H9 (cell line): Measurements from ENCODE around the gene RPL22. TPM values are rescaled to one million over a fixed set of nuclear protein-coding genes. Genes with fewer than 3 reads are reported as not detected.

Source experiments
- DNase-seq: peaks from one replicate; pipeline ENCODE4 v3.0.0-alpha.2; 2017
- H2AFZ ChIP-seq: one replicate; pipeline ENCODE4 v1.6.1; 2013; ENCODE audit warnings: mild to moderate bottlenecking, low read length, control low read depth, moderate library complexity
- H2AK5ac ChIP-seq: 2 replicates; pipeline ENCODE4 v1.6.1; 2013; ENCODE audit warnings: low read length, control low read depth, mixed read lengths; ENCODE audit not compliant: insufficient read length
- H2BK120ac ChIP-seq: one replicate; pipeline ENCODE4 v1.6.1; 2013; ENCODE audit warnings: low read depth, mild to moderate bottlenecking, low read length, control low read depth, inconsistent platforms; ENCODE audit not compliant: poor library complexity, severe bottlenecking
- H2BK12ac ChIP-seq: 2 replicates; pipeline ENCODE4 v1.6.1; 2013; ENCODE audit warnings: low read length, control low read depth, mixed read lengths, low read depth; ENCODE audit not compliant: insufficient read length
- H2BK15ac ChIP-seq: 2 replicates; pipeline ENCODE4 v1.6.1; 2013; ENCODE audit warnings: low read depth, low read length, control low read depth
- H2BK20ac ChIP-seq: one replicate; pipeline ENCODE4 v1.6.1; 2013; ENCODE audit warnings: low read depth, mild to moderate bottlenecking, low read length, control low read depth, inconsistent platforms; ENCODE audit not compliant: poor library complexity, severe bottlenecking
- H2BK5ac ChIP-seq: 2 replicates; pipeline ENCODE4 v1.6.1; 2013; ENCODE audit warnings: low read length, control low read depth, mixed read lengths; ENCODE audit not compliant: insufficient read length
- H3K14ac ChIP-seq: 2 replicates; pipeline ENCODE4 v1.6.1; 2013; ENCODE audit warnings: low read length, control low read depth; ENCODE audit not compliant: insufficient read depth
- H3K18ac ChIP-seq: 2 replicates; pipeline ENCODE4 v1.6.1; 2013; ENCODE audit warnings: low read depth, mild to moderate bottlenecking, mixed read lengths, low read length, control low read depth; ENCODE audit not compliant: insufficient read length
- H3K23ac ChIP-seq: 2 replicates; pipeline ENCODE4 v1.6.1; 2013; ENCODE audit warnings: low read length, control low read depth, mixed read lengths, low read depth; ENCODE audit not compliant: insufficient read length
- H3K23me2 ChIP-seq: 2 replicates; pipeline ENCODE4 v1.6.1; 2013; ENCODE audit warnings: low read depth, mild to moderate bottlenecking, mixed read lengths, low read length, control low read depth; ENCODE audit not compliant: insufficient read length, poor library complexity, severe bottlenecking
- H3K27ac ChIP-seq: 2 replicates; pipeline ENCODE4 v1.5.1; 2013; ENCODE audit warnings: low read length, control low read depth, mixed read lengths, low read depth; ENCODE audit not compliant: insufficient read length
- H3K27me3 ChIP-seq: 2 replicates; pipeline ENCODE4 v1.6.1; 2013; ENCODE audit warnings: low read length, control low read depth, inconsistent platforms; ENCODE audit not compliant: insufficient read depth
- H3K4ac ChIP-seq: 2 replicates; pipeline ENCODE4 v1.6.1; 2013; ENCODE audit warnings: low read depth, mild to moderate bottlenecking, control low read depth, inconsistent platforms, low read length, moderate library complexity
- H3K4me1 ChIP-seq: 2 replicates; pipeline ENCODE4 v1.6.1; 2013; ENCODE audit warnings: low read length, control low read depth, inconsistent platforms; ENCODE audit not compliant: insufficient read depth
- H3K4me2 ChIP-seq: 2 replicates; pipeline ENCODE4 v1.6.1; 2013; ENCODE audit warnings: low read length, control low read depth, mixed read lengths; ENCODE audit not compliant: insufficient read length, insufficient read depth
- H3K56ac ChIP-seq: 2 replicates; pipeline ENCODE4 v1.6.1; 2013; ENCODE audit warnings: low read depth, mild to moderate bottlenecking, mixed read lengths, low read length, control low read depth; ENCODE audit not compliant: insufficient read length
- H3K79me1 ChIP-seq: 2 replicates; pipeline ENCODE4 v1.6.1; 2013; ENCODE audit warnings: low read depth, mild to moderate bottlenecking, moderate library complexity, low read length, control low read depth, inconsistent platforms; ENCODE audit not compliant: insufficient read depth, poor library complexity, severe bottlenecking
- H3K79me2 ChIP-seq: 2 replicates; pipeline ENCODE4 v1.6.1; 2013; ENCODE audit warnings: low read length, control low read depth, inconsistent platforms; ENCODE audit not compliant: insufficient read depth
- H3K9ac ChIP-seq: 2 replicates; pipeline ENCODE4 v1.6.1; 2013; ENCODE audit warnings: low read length, control low read depth, mixed read lengths; ENCODE audit not compliant: insufficient read length; ENCODE audit errors: extremely low read depth
- H3K9me3 ChIP-seq: one replicate; pipeline ENCODE4 v1.6.1; 2013; ENCODE audit warnings: low read depth, low read length, inconsistent platforms; ENCODE audit not compliant: control insufficient read depth
- H3T11ph ChIP-seq: one replicate; pipeline ENCODE4 v1.6.1; 2013; ENCODE audit warnings: mild to moderate bottlenecking, low read length, control low read depth, inconsistent platforms
- H4K20me1 ChIP-seq: one replicate; pipeline ENCODE4 v1.6.1; 2013; ENCODE audit not compliant: control insufficient read depth, insufficient read length, insufficient read depth
- H4K5ac ChIP-seq: 2 replicates; pipeline ENCODE4 v1.6.1; 2013; ENCODE audit warnings: low read depth, mild to moderate bottlenecking, mixed read lengths, low read length, control low read depth; ENCODE audit not compliant: insufficient read length
- H4K8ac ChIP-seq: replicated peaks from 2 replicates; pipeline ENCODE4 v1.6.1; 2013; ENCODE audit warnings: low read length, control low read depth, mixed read lengths, low read depth; ENCODE audit not compliant: insufficient read length
- H4K91ac ChIP-seq: 2 replicates; pipeline ENCODE4 v1.6.1; 2013; ENCODE audit warnings: low read depth, mild to moderate bottlenecking, moderate library complexity, mixed read lengths, low read length, control low read depth; ENCODE audit not compliant: insufficient read length
- H3K27ac Mint-ChIP-seq, 3 experiments: 2 replicates in 2 of 3; 3 replicates in 1 of 3; pipeline ENCODE4 v1.8.0; 2020 to 2021; ENCODE audit warnings: mixed read lengths in 3 of 3, mild to moderate bottlenecking in 1 of 3, moderate library complexity in 1 of 3
- H3K27me3 Mint-ChIP-seq: 2 replicates; pipeline ENCODE4 v1.8.0; 2021; ENCODE audit warnings: low read depth, mild to moderate bottlenecking, moderate library complexity, mixed read lengths
- H3K36me3 Mint-ChIP-seq, 3 experiments: 2 replicates in 2 of 3; 3 replicates in 1 of 3; pipeline ENCODE4 v1.8.0; 2020 to 2021; ENCODE audit warnings: low read depth in 3 of 3, mixed read lengths in 3 of 3; ENCODE audit not compliant: insufficient read depth in 1 of 3
- H3K4me1 Mint-ChIP-seq, 2 experiments: 2 replicates each; pipeline ENCODE4 v1.8.0; 2020; ENCODE audit warnings: mixed read lengths in 2 of 2
- H3K4me3 Mint-ChIP-seq, 2 experiments: 2 replicates in 1 of 2; 3 replicates in 1 of 2; pipeline ENCODE4 v1.8.0; 2020 to 2021; ENCODE audit warnings: mild to moderate bottlenecking in 2 of 2, mixed read lengths in 2 of 2, moderate library complexity in 1 of 2
- H3K9me3 Mint-ChIP-seq, 2 experiments: 2 replicates in 1 of 2; 3 replicates in 1 of 2; pipeline ENCODE4 v1.8.0; 2020; ENCODE audit warnings: mild to moderate bottlenecking in 2 of 2, mixed read lengths in 2 of 2, moderate library complexity in 1 of 2
- WGBS: extraction: QIAGEN DNeasy Blood & Tissue Kit; methylation state at CpG from one replicate; pipeline ENCODE4 v1.1.7; 2013; ENCODE audit warnings: missing lambda C conversion rate, low lambda C conversion rate, mixed read lengths; ENCODE audit not compliant: insufficient read length; ENCODE audit errors: extremely low coverage; 5-methylcytosine and 5-hydroxymethylcytosine counted together
- total RNA-seq: library from RNA; stranded (reverse); gene quantifications from 2 replicates; pipeline ENCODE4 v1.2.1, GENCODE V29; 2021
- TF ChIP-seq, protein P1 (sequence below): fragments of 200-600 bp; sonication (generic); conservative IDR thresholded peaks from 3 replicates; pipeline ENCODE4 v1.8.0; 2021; ENCODE audit warnings: antibody characterized with exemption, mild to moderate bottlenecking

RPL22 gene
- total RNA-seq, 1 experiment from 2014 or later: 582 TPM

DNA sequence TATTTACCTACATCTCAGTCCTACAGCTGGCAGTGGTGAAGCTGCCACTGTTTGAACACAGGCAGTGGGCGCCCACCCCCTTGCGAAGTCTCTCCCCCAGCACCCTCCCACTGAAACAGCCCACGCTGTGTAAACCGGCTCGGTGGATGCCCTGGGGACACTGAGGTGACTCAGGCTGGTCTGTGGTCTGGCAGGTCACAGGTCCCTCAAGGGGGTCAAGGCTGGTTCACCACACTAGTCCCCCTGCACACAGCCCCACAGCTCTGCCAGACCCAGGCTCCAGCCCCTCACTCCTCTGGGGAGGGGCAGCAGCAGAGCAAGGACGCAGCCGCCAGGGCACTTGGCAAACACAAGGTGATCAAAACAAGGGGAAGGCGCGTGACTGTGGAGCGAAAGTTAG is 26.8 kb downstream of the RPL22 start:
- Histone ChIP-seq H2BK12ac (no peak overlapping the region), H3K18ac (no peak overlapping the region), H3T11ph (no peak overlapping the region), H3K9me3 (no peaks in the 10 kb centered on the region), H3K14ac (no peak overlapping the region), H3K4me2 (no peak overlapping the region), H3K56ac (no peak overlapping the region), H4K20me1 (no peaks in the 10 kb centered on the region), H3K23ac (no peak overlapping the region), H4K8ac (no peak overlapping the region), H3K23me2 (no peaks in the 10 kb centered on the region), H2BK120ac (no peak overlapping the region), H3K27ac (no peak overlapping the region), H2BK5ac (no peak overlapping the region), H3K9ac (no peak overlapping the region), H2BK15ac (no peak overlapping the region), H3K79me2 (no peaks in the 10 kb centered on the region), H4K91ac (no peak overlapping the region), H3K4ac (no peak overlapping the region), H4K5ac (no peak overlapping the region), H2BK20ac (no peak overlapping the region), H3K27me3 (no peaks in the 10 kb centered on the region; the same call in 1 of the 2 replicates), H3K79me1 (no peaks in the 10 kb centered on the region), H3K4me1 (no peaks in the 10 kb centered on the region), H2AFZ (no peak overlapping the region), H2AK5ac (no peak overlapping the region)
- H3K27me3 Mint-ChIP-seq: peaks cover 3% of the 10 kb centered on the region
- H3K4me3 Mint-ChIP-seq: no peak overlapping the region
- H3K36me3 Mint-ChIP-seq: no peaks in the 10 kb centered on the region
- DNase-seq: no peak
- TF ChIP-seq, protein P1, sequence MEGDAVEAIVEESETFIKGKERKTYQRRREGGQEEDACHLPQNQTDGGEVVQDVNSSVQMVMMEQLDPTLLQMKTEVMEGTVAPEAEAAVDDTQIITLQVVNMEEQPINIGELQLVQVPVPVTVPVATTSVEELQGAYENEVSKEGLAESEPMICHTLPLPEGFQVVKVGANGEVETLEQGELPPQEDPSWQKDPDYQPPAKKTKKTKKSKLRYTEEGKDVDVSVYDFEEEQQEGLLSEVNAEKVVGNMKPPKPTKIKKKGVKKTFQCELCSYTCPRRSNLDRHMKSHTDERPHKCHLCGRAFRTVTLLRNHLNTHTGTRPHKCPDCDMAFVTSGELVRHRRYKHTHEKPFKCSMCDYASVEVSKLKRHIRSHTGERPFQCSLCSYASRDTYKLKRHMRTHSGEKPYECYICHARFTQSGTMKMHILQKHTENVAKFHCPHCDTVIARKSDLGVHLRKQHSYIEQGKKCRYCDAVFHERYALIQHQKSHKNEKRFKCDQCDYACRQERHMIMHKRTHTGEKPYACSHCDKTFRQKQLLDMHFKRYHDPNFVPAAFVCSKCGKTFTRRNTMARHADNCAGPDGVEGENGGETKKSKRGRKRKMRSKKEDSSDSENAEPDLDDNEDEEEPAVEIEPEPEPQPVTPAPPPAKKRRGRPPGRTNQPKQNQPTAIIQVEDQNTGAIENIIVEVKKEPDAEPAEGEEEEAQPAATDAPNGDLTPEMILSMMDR: no peak
- 0 out of 4 replicates have a peak, but pooled peaks cover 0 to 2% of the 10 kb centered on the region in 2 experiments for H3K4me1 Mint-ChIP-seq
- no peak overlapping the region for H3K27ac Mint-ChIP-seq
- no CpG with 5 or more reads among the region's 10 CpGs for WGBS
- H3K9me3 Mint-ChIP-seq: no peaks in the 10 kb centered on the region
